ENCODE measurements around the gene CRADD.
A peak's percentile ranks its signal among the peaks of the same experiment; 100 is the strongest.

CRADD gene

DNA sequence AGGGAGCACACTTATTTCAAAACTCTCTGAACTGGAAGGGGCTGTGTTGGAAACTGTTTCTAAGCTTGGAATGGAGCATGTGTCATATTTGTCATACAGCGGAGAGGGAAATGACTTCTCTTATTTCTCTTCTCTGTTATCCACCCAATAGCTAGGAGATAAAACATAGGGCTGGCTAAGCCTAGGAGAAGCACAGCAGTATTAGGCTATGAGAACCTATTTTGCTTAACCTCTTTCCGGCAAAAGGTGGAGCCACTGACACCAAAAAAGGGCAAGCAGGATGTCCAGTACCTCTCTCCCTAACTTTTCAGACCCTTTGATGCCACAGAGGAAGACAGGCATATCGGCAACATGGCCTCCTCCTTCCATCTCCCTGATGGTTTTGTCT lies 148.3 kb downstream of the CRADD start:
- ChIA-PET POLR2A (interaction anchor here (1.8 kb wide), 1 partner anchor 40 kb away, joined by 6 read pairs; no protein-coding TSS in a partner anchor), CTCF (interaction anchor here (0.9 kb wide), 1 partner anchor 277 kb away, joined by 3 read pairs; no protein-coding TSS in a partner anchor)
- H3K9me3 ChIP-seq (ENCODE audit: control insufficient read depth, insufficient read depth, low read depth, low read length), result no peaks in the 10 kb centered on the region
- peaks cover 17% of the 10 kb centered on the region for H3K4me1 ChIP-seq (ENCODE audit: control insufficient read depth, insufficient read depth, low read length)
- H3K36me3 ChIP-seq (ENCODE audit: control insufficient read depth in 2 of 2, insufficient read depth in 1 of 2, low read length in 2 of 2), result no peaks in the 10 kb centered on the region
- H3K4me3 ChIP-seq (ENCODE audit: low read depth, low read length), result no peak overlapping the region
- TF ChIP-seq, protein P1, sequence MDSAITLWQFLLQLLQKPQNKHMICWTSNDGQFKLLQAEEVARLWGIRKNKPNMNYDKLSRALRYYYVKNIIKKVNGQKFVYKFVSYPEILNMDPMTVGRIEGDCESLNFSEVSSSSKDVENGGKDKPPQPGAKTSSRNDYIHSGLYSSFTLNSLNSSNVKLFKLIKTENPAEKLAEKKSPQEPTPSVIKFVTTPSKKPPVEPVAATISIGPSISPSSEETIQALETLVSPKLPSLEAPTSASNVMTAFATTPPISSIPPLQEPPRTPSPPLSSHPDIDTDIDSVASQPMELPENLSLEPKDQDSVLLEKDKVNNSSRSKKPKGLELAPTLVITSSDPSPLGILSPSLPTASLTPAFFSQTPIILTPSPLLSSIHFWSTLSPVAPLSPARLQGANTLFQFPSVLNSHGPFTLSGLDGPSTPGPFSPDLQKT (IDR thresholded peaks at IDR 0.05; ENCODE audit: borderline replicate concordance, low read depth, low read length), result peak; percentile 51; the same call in 1 of the 2 replicates
- TF ChIP-seq, protein P2, sequence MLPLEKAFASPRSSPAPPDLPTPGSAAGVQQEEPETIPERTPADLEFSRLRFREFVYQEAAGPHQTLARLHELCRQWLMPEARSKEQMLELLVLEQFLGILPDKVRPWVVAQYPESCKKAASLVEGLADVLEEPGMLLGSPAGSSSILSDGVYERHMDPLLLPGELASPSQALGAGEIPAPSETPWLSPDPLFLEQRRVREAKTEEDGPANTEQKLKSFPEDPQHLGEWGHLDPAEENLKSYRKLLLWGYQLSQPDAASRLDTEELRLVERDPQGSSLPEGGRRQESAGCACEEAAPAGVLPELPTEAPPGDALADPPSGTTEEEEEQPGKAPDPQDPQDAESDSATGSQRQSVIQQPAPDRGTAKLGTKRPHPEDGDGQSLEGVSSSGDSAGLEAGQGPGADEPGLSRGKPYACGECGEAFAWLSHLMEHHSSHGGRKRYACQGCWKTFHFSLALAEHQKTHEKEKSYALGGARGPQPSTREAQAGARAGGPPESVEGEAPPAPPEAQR (tag by site-specific recombination; IDR thresholded peaks at IDR 0.05), result no peak
- H3K27ac ChIP-seq (ENCODE audit: extremely low read depth, low read depth, low read length), result no peak overlapping the region

DNA sequence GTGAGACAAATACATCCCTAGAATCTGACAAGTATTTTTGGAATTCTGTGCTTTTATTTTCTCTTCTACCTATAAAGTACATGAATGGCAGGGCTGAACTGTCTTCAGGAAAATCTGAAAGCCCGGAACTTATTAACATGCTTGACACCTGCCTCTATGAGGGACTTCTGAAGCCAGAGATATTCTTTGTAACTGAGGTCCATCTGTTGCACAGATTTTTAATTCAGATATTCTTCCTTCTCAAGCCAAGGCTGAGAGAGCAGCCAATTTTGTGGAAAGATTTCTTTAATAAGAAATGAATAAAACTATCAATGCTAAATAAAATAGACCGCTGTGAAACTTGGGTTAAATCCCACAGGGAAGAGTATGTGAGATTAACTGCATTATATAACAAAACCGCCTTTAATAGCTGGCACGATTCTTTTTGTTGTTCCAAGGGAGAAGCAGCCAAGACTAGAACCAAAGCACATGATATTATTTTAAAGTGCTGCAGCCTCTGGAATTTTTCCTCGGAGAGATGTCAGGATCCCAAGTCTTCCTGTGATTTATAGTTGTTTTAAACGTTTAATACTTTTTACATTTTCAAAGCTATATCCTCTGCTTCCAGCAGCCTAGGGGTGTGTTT lies 148.9 kb downstream of the CRADD start:
- TF ChIP-seq ZFP41 (tag by site-specific recombination; IDR thresholded peaks at IDR 0.05; ENCODE audit: borderline replicate concordance), result no peak
- TF ChIP-seq, protein P3, sequence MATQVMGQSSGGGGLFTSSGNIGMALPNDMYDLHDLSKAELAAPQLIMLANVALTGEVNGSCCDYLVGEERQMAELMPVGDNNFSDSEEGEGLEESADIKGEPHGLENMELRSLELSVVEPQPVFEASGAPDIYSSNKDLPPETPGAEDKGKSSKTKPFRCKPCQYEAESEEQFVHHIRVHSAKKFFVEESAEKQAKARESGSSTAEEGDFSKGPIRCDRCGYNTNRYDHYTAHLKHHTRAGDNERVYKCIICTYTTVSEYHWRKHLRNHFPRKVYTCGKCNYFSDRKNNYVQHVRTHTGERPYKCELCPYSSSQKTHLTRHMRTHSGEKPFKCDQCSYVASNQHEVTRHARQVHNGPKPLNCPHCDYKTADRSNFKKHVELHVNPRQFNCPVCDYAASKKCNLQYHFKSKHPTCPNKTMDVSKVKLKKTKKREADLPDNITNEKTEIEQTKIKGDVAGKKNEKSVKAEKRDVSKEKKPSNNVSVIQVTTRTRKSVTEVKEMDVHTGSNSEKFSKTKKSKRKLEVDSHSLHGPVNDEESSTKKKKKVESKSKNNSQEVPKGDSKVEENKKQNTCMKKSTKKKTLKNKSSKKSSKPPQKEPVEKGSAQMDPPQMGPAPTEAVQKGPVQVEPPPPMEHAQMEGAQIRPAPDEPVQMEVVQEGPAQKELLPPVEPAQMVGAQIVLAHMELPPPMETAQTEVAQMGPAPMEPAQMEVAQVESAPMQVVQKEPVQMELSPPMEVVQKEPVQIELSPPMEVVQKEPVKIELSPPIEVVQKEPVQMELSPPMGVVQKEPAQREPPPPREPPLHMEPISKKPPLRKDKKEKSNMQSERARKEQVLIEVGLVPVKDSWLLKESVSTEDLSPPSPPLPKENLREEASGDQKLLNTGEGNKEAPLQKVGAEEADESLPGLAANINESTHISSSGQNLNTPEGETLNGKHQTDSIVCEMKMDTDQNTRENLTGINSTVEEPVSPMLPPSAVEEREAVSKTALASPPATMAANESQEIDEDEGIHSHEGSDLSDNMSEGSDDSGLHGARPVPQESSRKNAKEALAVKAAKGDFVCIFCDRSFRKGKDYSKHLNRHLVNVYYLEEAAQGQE (tag by site-specific recombination; IDR thresholded peaks at IDR 0.05), result no peak
- no peak for TF ChIP-seq TRIM28 (IDR thresholded peaks at IDR 0.05; ENCODE audit: borderline replicate concordance, low read length)
- TF ChIP-seq ZBTB17 (tag by site-specific recombination; IDR thresholded peaks at IDR 0.05), result no peak
- CTCF ChIA-PET, result interaction anchor here (0.8 to 0.9 kb wide), 2 partner anchors 276 to 323 kb away, joined by 3 read pairs; no protein-coding TSS in a partner anchor
- no peak overlapping the region for H3K27ac ChIP-seq (ENCODE audit: extremely low read depth, low read depth, low read length)
- POLR2A ChIA-PET, result no interaction called here
- peaks cover 17% of the 10 kb centered on the region for H3K4me1 ChIP-seq (ENCODE audit: control insufficient read depth, insufficient read depth, low read length)
- H3K9me3 ChIP-seq (ENCODE audit: control insufficient read depth, insufficient read depth, low read depth, low read length), result no peaks in the 10 kb centered on the region
- H3K36me3 ChIP-seq (ENCODE audit: control insufficient read depth in 2 of 2, insufficient read depth in 1 of 2, low read length in 2 of 2), result no peaks in the 10 kb centered on the region
- no peak overlapping the region for H3K4me3 ChIP-seq (ENCODE audit: low read depth, low read length)

DNA sequence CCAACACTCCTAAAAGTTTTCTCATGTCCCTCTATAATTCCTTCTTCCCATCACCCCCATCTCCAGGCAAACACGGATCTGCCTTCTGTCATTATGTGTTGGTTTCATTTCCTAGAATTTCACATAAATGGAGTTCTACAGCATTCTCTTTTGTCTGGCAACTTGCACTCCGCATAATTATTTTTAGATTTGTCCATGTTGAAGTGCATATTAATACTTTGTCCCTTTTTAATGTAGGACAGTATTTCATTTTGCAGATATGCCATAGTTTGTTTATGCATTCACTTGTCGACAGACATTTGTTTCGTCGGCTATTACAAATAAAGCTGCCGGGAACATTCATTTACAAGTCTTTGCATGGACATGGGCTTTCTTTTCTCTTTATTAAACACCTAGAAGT lies 150.0 kb downstream of the CRADD start:
- no peak overlapping the region for H3K27ac ChIP-seq (ENCODE audit: extremely low read depth, low read depth, low read length)
- peaks cover 17% of the 10 kb centered on the region for H3K4me1 ChIP-seq (ENCODE audit: control insufficient read depth, insufficient read depth, low read length)
- no peaks in the 10 kb centered on the region for H3K9me3 ChIP-seq (ENCODE audit: control insufficient read depth, insufficient read depth, low read depth, low read length)
- H3K36me3 ChIP-seq (ENCODE audit: control insufficient read depth in 2 of 2, insufficient read depth in 1 of 2, low read length in 2 of 2), result no peaks in the 10 kb centered on the region
- no peak overlapping the region for H3K4me3 ChIP-seq (ENCODE audit: low read depth, low read length)
- CTCF ChIA-PET, result no interaction called here
- POLR2A ChIA-PET, result no interaction called here
- TF ChIP-seq, protein P2 (tag by site-specific recombination; IDR thresholded peaks at IDR 0.05), result no peak
- TF ChIP-seq, protein P4, sequence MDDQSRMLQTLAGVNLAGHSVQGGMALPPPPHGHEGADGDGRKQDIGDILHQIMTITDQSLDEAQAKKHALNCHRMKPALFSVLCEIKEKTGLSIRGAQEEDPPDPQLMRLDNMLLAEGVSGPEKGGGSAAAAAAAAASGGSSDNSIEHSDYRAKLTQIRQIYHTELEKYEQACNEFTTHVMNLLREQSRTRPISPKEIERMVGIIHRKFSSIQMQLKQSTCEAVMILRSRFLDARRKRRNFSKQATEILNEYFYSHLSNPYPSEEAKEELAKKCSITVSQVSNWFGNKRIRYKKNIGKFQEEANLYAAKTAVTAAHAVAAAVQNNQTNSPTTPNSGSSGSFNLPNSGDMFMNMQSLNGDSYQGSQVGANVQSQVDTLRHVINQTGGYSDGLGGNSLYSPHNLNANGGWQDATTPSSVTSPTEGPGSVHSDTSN (CRISPR knock-in tag; IDR thresholded peaks at IDR 0.05), result no peak
- no peak for TF ChIP-seq GLI4 (tag by site-specific recombination; IDR thresholded peaks at IDR 0.05)

Measured in HEK293 (cell line).